Measurements from ENCODE around the gene DPP7.

GRCh38 chr9:137112564-137113384, 1.8 kb downstream of the DPP7 start:
- TF ChIP-seq, protein P1, sequence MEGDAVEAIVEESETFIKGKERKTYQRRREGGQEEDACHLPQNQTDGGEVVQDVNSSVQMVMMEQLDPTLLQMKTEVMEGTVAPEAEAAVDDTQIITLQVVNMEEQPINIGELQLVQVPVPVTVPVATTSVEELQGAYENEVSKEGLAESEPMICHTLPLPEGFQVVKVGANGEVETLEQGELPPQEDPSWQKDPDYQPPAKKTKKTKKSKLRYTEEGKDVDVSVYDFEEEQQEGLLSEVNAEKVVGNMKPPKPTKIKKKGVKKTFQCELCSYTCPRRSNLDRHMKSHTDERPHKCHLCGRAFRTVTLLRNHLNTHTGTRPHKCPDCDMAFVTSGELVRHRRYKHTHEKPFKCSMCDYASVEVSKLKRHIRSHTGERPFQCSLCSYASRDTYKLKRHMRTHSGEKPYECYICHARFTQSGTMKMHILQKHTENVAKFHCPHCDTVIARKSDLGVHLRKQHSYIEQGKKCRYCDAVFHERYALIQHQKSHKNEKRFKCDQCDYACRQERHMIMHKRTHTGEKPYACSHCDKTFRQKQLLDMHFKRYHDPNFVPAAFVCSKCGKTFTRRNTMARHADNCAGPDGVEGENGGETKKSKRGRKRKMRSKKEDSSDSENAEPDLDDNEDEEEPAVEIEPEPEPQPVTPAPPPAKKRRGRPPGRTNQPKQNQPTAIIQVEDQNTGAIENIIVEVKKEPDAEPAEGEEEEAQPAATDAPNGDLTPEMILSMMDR (conservative IDR thresholded peaks at IDR 0.05; ENCODE audit: low read depth in 2 of 2), result no peak
- TF ChIP-seq EZH2phosphoT487 (IDR thresholded peaks at IDR 0.05; ENCODE audit: unreplicated experiment), result no peak
- TF ChIP-seq REST (IDR thresholded peaks at IDR 0.05; ENCODE audit: unreplicated experiment), result no peak
- no peak for TF ChIP-seq POLR2AphosphoS5 (IDR thresholded peaks at IDR 0.05; ENCODE audit: low read depth)
- no peak for TF ChIP-seq EZH2 (IDR thresholded peaks at IDR 0.05; ENCODE audit: low read depth, unreplicated experiment)
- TF ChIP-seq ETS1 (IDR thresholded peaks at IDR 0.05), result no peak
- no peak for TF ChIP-seq CREB1 (CRISPR knock-in tag; IDR thresholded peaks at IDR 0.05; ENCODE audit: low read depth)
